PFSK-1 (cell line): ENCODE measurements around the gene BABAM2.

ENCODE experiments used
- FOXP2 ChIP-seq: optimal IDR thresholded peaks from 2 replicates; pipeline ENCODE3; 2011; ENCODE audit warnings: borderline replicate concordance, control low read depth, inconsistent platforms; ENCODE audit not compliant: insufficient read depth; ENCODE audit errors: extremely low read length, extremely low read depth
- POLR2AphosphoS5 ChIP-seq: IDR thresholded peaks from 2 replicates; pipeline ENCODE4 v1.6.1; 2012; ENCODE audit warnings: low read depth, mild to moderate bottlenecking, control low read depth, low read length, moderate library complexity
- SIN3A ChIP-seq: IDR thresholded peaks from 2 replicates; pipeline ENCODE4 v1.6.1; 2012; ENCODE audit warnings: mild to moderate bottlenecking, low read length, moderate library complexity, borderline replicate concordance; ENCODE audit not compliant: insufficient read depth
- TAF1 ChIP-seq: IDR thresholded peaks from 2 replicates; pipeline ENCODE4 v1.6.1; 2012; ENCODE audit warnings: low read length, control low read depth, borderline replicate concordance; ENCODE audit not compliant: insufficient read depth
- TF ChIP-seq, protein P1 (sequence below), 2 experiments: IDR thresholded peaks; 2 replicates each; pipeline versions ENCODE4 v1.6.1 to v1.8.0; 2011 to 2012; ENCODE audit warnings: low read depth in 2 of 2, low read length in 2 of 2, control low read depth in 1 of 2, inconsistent platforms in 1 of 2, mild to moderate bottlenecking in 1 of 2, moderate library complexity in 1 of 2; ENCODE audit not compliant: insufficient read depth in 1 of 2

BABAM2 gene

DNA sequence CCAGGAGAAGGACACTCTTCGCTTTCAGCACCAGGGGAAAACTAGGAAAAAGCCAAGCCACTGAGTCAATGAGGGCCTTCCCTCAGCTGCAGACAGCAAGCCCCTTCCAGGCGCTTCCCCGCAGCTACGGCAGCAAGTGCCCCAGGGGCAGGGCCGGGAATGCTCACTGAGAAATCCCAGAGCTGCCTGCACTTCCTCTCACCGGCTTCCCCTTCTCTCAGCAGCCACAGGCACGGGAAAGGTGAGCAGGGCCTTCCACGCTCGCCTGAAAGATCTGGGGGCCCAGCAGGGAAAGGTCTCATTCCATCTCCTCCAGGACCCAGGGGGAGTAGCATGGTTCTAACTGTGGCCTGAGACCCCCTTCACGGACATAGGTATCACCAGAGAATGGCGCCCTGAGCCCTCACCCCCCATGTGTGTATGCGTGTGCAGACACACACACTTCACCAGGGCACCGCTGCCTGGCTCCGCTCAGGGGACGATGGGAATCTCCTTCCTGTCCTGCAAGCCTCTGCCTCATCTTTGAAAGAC, 472.5 kb downstream of the BABAM2 start:
- TF ChIP-seq POLR2AphosphoS5 (no peak), FOXP2 (no peak), SIN3A (no peak), TAF1 (no peak)
- TF ChIP-seq, protein P1, sequence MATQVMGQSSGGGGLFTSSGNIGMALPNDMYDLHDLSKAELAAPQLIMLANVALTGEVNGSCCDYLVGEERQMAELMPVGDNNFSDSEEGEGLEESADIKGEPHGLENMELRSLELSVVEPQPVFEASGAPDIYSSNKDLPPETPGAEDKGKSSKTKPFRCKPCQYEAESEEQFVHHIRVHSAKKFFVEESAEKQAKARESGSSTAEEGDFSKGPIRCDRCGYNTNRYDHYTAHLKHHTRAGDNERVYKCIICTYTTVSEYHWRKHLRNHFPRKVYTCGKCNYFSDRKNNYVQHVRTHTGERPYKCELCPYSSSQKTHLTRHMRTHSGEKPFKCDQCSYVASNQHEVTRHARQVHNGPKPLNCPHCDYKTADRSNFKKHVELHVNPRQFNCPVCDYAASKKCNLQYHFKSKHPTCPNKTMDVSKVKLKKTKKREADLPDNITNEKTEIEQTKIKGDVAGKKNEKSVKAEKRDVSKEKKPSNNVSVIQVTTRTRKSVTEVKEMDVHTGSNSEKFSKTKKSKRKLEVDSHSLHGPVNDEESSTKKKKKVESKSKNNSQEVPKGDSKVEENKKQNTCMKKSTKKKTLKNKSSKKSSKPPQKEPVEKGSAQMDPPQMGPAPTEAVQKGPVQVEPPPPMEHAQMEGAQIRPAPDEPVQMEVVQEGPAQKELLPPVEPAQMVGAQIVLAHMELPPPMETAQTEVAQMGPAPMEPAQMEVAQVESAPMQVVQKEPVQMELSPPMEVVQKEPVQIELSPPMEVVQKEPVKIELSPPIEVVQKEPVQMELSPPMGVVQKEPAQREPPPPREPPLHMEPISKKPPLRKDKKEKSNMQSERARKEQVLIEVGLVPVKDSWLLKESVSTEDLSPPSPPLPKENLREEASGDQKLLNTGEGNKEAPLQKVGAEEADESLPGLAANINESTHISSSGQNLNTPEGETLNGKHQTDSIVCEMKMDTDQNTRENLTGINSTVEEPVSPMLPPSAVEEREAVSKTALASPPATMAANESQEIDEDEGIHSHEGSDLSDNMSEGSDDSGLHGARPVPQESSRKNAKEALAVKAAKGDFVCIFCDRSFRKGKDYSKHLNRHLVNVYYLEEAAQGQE (IDR thresholded peaks at IDR 0.05; ENCODE audit: insufficient read depth in 1 of 2, low read depth in 2 of 2, low read length in 2 of 2), result no peak

DNA sequence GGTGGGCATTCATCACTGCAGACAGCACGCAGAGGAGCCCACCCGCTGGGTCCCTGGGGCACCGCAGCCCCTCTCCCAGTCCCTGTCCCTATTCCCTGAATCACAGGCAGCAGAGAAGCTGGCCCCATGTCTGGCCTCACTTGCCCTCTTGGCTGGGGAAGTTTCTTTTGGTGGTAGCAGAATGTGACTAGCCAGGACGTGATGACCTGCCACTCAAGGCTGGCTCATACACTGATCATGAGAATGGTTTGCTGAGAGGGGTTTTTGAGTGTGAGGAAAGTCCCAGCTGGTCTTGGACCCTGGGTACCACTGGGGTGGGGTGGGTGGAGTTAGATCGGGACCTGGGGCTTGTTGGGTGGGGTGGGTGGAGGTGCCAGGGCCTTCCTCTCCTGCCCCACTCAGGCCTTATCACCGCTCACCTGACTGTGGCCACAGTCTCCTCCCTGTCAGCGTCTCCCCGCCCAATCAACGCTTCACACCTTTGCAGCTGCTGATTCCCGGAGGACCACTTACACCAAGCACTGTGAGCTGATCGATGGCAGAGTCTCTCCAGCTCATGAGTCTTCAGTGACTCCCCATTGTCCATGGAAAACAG, 473.3 kb downstream of the BABAM2 start:
- TF ChIP-seq TAF1, result no peak
- no peak for TF ChIP-seq FOXP2
- no peak for TF ChIP-seq SIN3A
- TF ChIP-seq, protein P1 (IDR thresholded peaks at IDR 0.05; ENCODE audit: insufficient read depth in 1 of 2, low read depth in 2 of 2, low read length in 2 of 2), result no peak
- TF ChIP-seq POLR2AphosphoS5, result no peak

DNA sequence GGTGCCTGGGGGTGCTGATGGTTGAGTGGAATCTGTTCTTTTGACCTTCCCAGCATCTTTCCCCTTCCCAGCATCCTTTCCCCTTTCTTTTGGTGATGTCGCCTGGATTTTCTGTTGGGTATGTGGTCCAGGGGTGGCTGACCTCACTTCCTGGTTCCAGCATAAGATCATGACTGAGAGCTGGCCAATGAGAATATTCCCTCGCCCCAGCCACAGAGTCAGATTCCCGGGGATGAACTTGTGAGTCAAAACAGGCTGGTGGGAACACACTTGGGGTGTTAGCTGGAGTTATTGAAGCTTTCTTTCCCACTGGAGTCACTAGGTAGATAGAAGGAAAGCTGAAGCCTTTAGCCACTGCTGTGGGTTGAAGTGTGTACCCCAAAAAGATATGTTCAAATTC, 474.1 kb downstream of the BABAM2 start:
- TF ChIP-seq FOXP2 (no peak), SIN3A (no peak), POLR2AphosphoS5 (no peak), TAF1 (no peak)
- TF ChIP-seq, protein P1 (IDR thresholded peaks at IDR 0.05; ENCODE audit: insufficient read depth in 1 of 2, low read depth in 2 of 2, low read length in 2 of 2), result no peak

DNA sequence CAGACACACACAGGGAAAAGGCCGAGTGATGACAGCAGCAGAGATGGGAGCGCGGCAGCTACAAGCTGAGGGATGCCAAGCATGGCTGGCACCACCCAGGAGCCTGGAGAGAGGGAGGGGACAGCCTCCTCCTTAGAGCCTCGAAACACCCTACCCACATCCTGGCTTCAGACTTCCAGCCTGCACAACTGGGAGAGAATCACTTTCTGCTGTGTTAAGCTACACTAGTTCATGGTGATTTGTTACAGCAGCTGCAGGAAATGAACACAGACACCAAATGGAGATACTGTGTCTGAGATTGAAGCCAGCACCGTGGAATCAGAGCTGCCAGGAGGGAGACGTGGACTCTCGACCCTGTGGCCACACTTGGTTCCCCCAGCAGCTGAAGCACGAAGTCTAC, 474.6 kb downstream of the BABAM2 start:
- TF ChIP-seq FOXP2 (no peak), TAF1 (no peak), POLR2AphosphoS5 (no peak), SIN3A (no peak)
- TF ChIP-seq, protein P1 (IDR thresholded peaks at IDR 0.05; ENCODE audit: insufficient read depth in 1 of 2, low read depth in 2 of 2, low read length in 2 of 2), result no peak

DNA sequence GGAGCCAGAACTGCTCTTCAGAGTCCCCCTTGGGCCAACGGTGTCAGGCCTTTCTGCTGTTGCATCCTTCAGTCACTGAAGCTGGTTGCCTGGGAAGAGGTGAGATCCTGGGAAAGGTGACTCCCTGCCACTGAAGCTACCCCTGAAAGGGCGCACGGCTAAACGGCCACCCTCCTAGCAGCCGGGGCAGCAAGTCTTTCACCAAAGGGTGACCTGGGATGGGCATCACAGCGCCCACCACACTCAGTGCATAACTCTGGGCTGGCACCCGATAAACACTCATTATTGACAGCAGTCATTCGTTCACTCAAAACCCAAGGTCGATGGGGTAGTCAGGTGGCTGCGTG, 475.6 kb downstream of the BABAM2 start:
- TF ChIP-seq POLR2AphosphoS5, result no peak
- TF ChIP-seq SIN3A, result no peak
- no peak for TF ChIP-seq FOXP2
- no peak for TF ChIP-seq TAF1
- TF ChIP-seq, protein P1 (IDR thresholded peaks at IDR 0.05; ENCODE audit: insufficient read depth in 1 of 2, low read depth in 2 of 2, low read length in 2 of 2), result no peak
